ENCODE data around the gene PFKL.

Gene PFKL

DNA sequence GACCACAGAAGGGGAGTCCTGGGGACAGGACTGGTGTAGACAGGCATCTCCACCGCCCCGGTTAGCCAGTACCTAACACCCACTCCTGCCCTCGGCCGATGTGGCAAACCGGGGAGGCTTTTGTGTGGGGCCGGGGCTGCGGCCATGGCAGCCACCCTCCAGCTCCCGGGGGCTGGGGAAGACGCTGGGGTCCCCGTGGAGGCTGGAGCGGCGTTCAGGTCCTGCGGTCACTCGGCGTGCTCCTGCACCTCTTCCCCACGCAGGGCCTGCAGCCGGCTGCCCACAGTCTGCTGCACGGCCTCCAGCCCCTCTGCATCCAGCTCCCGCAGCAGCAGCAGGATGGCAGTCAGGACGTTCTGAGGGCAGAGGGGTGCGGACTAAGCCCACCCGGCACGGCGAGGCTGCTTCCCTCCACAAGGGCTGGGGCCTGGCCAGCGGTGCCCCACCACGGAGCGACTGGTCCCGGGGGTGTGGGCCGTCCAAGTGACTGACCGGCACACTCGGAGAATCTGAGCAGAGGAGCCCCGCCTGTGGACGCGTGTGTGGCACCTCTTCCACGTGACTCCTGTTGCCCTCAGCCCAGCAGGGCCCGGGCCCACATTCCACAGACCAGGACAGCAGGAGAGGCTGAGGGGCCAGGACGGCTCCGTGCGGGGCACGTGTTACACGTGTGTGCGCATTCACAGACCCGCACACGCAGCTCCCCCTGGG is 30.3 kb downstream of the PFKL start:
- no peak for DNase-seq (ENCODE audit: insufficient read length, low spot score)
- TF ChIP-seq, protein P1, sequence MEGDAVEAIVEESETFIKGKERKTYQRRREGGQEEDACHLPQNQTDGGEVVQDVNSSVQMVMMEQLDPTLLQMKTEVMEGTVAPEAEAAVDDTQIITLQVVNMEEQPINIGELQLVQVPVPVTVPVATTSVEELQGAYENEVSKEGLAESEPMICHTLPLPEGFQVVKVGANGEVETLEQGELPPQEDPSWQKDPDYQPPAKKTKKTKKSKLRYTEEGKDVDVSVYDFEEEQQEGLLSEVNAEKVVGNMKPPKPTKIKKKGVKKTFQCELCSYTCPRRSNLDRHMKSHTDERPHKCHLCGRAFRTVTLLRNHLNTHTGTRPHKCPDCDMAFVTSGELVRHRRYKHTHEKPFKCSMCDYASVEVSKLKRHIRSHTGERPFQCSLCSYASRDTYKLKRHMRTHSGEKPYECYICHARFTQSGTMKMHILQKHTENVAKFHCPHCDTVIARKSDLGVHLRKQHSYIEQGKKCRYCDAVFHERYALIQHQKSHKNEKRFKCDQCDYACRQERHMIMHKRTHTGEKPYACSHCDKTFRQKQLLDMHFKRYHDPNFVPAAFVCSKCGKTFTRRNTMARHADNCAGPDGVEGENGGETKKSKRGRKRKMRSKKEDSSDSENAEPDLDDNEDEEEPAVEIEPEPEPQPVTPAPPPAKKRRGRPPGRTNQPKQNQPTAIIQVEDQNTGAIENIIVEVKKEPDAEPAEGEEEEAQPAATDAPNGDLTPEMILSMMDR (IDR thresholded peaks at IDR 0.05; ENCODE audit: insufficient read depth, missing control alignments) = no peak
- no peak for FAIRE-seq

DNA sequence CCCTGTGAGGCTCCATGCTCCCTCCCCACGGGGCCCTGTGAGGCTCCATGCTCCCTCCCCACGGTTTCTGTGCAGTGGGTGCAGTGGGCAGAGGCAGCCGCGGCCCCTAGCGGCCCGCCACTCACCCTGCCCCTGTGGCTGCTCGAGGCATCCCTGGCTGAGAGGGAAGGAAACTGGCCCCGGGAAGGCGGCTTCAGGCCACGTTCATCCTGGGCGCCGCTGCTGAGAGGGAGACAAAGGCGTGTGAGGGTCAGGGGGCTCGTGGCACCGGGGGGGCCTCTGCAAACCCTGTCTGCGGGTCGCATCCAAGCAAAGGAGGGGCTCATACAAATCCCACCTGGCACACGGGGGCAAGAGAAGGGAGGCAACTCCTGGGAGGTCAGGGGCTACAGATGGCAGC is 30.8 kb downstream of the PFKL start:
- TF ChIP-seq, protein P1 (IDR thresholded peaks at IDR 0.05; ENCODE audit: insufficient read depth, missing control alignments) = no peak
- no peak for FAIRE-seq
- no peak for DNase-seq (ENCODE audit: insufficient read length, low spot score)

DNA sequence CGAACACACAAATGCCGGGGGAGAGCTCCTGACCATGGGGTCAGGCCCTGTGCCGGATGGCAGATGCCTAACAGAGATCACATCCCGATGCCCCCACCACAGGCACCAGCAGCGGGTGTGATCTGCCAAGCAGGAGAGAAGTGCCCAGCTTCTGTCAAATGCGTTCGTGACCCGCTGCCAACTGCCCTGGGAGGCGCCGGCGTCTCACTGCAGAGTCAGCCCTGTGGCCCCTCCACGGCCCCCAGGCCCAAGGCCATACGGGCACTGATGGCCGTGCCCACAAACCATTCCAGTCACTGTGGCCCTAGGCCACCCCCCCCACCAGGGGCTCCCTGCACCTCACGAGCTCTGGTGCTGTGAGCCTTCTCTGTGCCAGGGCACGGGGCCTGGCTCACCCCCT is 31.4 kb downstream of the PFKL start:
- FAIRE-seq (no peak), DNase-seq (ENCODE audit: insufficient read length, low spot score) (no peak)
- TF ChIP-seq, protein P1 (IDR thresholded peaks at IDR 0.05; ENCODE audit: insufficient read depth, missing control alignments) = no peak

DNA sequence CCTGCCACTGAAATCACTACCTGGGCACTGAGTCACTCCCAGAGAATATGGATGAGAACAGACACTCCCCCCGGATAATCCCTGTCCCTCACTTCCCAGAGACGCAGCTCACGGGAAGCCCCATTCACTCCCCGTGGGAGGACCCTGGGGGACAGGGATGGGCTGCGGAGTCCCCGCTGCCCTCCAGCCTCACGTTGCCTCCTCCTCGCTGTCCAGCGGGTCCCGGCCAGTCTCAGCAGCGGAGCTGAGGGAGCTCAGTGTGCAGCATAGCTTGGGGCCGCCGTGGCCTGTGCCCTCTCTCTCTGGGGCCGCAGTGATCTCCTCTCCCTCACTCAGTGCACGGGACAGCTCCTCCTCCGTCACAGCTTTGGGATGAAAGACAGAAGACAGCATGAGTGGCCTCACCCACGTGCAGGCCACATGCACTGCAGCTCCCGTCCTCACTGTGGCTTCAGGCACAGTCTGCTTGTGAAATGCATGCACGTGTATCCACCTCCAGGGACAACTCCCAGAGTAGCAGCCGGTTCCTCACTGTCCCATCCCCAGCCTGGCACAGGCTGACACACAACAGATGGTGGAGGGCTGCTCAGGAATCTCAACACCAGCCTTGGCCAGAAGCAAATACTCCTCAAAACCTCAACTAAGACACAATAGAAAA is 31.9 kb downstream of the PFKL start:
- TF ChIP-seq, protein P1 (IDR thresholded peaks at IDR 0.05; ENCODE audit: insufficient read depth, missing control alignments) = no peak
- DNase-seq (ENCODE audit: insufficient read length, low spot score) (no peak), FAIRE-seq (no peak)

DNA sequence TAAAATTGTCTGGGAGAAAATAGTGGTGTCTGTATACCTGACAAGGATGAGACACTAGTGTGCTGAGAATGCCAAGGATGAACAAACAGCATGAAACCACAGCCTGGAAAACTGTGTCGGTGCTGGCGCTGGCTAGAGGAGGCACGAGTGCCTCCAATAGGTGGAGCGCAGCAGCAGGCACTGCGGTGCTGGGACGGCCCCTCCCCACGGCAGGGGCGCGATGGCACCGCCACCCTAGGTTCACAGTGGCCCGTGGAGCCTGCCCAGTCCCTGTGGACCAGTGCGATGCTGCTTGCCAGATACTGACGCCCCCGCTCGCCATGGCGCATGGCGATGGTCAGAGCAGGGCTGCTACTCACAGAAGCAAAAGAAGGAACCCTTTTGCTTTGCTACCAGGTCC is 32.5 kb downstream of the PFKL start:
- FAIRE-seq = no peak

DNA sequence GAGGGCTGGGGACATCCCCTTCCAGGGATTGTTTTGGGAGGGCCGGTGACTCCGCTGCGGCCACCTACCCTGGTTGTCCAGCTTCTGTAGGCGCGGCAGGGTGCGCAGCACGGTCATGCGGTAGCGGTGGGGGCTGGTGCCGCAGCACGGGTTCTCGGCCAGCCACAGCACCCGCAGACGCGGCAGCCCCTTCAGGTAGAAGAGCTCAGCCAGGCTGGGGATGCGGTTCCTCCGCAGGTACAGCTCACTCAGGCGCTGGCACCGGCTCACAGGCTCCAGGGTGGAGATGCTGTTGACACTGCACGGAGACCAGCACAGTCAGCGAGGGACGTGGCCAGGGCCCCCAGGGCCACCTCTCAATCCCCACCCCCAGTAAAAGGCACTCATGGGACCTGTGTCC is 33.1 kb downstream of the PFKL start:
- TF ChIP-seq, protein P1 (IDR thresholded peaks at IDR 0.05; ENCODE audit: insufficient read depth, missing control alignments) = no peak
- FAIRE-seq = no peak
- no peak for DNase-seq (ENCODE audit: insufficient read length, low spot score)

More for the DNA sequence above, 32.5 kb downstream of the PFKL start:
- TF ChIP-seq, protein P1 (IDR thresholded peaks at IDR 0.05; ENCODE audit: insufficient read depth, missing control alignments) = peak; percentile 22
- DNase-seq (ENCODE audit: insufficient read length, low spot score) = no peak
